VCaP (cell line): ENCODE measurements around the gene STIM2.

Experiments used
- H3K27ac ChIP-seq: fragments of 450-650 bp; 2 replicates; pipeline ENCODE4 v1.5.1; 2017
- TF ChIP-seq, protein P1 (sequence below): fragments of 450-650 bp; conservative IDR thresholded peaks from 2 replicates; pipeline ENCODE4 v1.5.1; 2017; ENCODE audit warnings: mild to moderate bottlenecking, moderate library complexity

The STIM2 gene

DNA sequence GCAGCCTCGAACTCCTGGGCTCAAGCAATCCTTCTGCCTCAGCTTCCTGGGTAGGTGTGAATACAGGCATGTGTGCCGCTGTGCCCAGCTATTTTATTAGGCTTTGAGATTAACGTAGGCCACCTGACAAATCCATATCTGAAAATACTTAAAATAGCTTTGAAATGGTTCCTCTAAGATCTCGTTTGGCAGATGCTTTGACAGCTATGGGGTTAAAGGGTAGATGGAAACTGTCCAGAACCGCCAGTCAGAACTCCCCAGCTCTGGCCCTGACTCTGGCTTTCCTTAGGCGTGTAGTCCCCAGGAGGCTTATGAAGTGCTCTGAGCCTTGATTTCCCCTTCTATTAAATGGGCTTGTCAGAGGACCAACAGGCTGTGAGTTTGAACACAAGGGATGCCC lies 32.8 kb upstream of the STIM2 start:
- TF ChIP-seq, protein P1, sequence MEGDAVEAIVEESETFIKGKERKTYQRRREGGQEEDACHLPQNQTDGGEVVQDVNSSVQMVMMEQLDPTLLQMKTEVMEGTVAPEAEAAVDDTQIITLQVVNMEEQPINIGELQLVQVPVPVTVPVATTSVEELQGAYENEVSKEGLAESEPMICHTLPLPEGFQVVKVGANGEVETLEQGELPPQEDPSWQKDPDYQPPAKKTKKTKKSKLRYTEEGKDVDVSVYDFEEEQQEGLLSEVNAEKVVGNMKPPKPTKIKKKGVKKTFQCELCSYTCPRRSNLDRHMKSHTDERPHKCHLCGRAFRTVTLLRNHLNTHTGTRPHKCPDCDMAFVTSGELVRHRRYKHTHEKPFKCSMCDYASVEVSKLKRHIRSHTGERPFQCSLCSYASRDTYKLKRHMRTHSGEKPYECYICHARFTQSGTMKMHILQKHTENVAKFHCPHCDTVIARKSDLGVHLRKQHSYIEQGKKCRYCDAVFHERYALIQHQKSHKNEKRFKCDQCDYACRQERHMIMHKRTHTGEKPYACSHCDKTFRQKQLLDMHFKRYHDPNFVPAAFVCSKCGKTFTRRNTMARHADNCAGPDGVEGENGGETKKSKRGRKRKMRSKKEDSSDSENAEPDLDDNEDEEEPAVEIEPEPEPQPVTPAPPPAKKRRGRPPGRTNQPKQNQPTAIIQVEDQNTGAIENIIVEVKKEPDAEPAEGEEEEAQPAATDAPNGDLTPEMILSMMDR = no peak
- no peak overlapping the region for H3K27ac ChIP-seq

DNA sequence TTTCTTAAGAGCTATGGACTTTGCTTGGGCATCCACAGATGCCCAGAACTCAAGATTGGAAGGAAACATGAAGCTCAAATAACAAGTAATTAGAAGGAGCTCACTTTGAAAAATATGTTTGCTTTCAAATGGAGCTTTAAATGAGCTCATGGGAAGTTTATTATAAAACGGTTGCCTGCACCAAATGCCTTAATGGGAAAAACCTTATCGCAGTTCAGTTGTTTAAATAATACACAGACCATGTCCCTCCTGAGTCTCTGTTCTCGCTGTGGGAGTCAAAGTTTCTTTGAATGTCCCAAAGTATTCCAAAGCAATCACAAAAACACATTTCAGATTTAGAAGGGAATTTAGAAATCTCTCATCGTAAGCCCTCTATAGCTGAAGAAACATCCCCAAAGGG lies 31.6 kb upstream of the STIM2 start:
- TF ChIP-seq, protein P1 = no peak
- no peak overlapping the region for H3K27ac ChIP-seq

DNA sequence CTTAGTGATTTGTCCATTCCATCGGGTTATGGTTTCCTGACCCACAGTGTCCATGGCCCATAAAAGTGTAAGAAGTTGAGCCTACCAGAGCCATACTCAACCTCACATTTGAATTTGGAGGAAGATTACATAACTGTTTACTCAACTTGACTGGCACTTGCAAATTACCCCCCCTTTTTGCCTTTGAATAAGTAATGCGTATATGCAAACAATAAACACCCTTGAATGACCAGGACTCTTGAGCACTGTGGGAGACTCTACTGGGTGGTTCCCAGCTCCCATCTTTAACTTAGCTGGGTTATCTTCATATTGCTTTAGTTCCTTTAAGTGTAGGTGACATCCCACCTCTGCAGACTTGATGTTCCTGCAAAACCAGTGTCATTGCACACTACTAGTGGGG lies 30.6 kb upstream of the STIM2 start:
- TF ChIP-seq, protein P1 = no peak
- H3K27ac ChIP-seq = no peak overlapping the region

DNA sequence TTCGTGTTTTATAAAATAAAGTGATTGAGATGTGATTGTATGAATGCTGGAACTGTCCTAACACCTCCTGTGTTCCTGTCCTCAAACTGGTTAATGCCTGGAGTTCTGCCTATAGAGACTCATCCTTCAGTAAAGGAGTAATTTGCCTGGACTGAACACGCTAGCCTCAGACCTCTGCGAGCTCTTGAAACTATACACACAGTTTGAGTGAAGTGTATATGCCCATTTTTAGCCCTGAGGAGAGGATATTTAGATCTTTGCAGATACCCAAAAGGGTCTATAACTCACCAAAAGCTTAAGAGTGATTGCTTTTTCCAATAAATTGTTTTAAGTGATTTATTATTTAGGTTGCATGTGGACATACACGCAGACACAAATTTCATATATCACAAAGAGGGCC lies 29.9 kb upstream of the STIM2 start:
- TF ChIP-seq, protein P1 = no peak
- H3K27ac ChIP-seq = no peak overlapping the region

DNA sequence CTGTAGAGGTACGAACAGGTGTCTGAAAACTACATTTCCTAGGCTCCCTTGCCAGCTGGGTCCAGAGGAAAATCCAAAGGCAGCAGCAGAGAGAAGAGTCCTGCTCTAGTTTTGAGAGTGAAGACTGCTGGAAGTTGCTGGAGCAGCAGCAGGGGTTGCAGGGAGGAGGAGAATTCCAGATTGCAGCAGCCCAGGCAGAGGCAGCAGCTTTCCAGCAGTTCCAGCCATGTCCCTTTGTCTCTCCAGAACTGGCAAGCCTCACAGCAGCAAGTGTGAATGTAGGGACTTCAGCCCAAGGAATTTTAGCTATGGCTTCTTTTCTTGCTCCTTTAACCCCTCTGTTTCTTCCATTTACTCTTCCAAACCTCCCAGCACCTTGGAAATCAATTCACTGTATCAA lies 24.1 kb upstream of the STIM2 start:
- TF ChIP-seq, protein P1 = no peak
- no peak overlapping the region for H3K27ac ChIP-seq

DNA sequence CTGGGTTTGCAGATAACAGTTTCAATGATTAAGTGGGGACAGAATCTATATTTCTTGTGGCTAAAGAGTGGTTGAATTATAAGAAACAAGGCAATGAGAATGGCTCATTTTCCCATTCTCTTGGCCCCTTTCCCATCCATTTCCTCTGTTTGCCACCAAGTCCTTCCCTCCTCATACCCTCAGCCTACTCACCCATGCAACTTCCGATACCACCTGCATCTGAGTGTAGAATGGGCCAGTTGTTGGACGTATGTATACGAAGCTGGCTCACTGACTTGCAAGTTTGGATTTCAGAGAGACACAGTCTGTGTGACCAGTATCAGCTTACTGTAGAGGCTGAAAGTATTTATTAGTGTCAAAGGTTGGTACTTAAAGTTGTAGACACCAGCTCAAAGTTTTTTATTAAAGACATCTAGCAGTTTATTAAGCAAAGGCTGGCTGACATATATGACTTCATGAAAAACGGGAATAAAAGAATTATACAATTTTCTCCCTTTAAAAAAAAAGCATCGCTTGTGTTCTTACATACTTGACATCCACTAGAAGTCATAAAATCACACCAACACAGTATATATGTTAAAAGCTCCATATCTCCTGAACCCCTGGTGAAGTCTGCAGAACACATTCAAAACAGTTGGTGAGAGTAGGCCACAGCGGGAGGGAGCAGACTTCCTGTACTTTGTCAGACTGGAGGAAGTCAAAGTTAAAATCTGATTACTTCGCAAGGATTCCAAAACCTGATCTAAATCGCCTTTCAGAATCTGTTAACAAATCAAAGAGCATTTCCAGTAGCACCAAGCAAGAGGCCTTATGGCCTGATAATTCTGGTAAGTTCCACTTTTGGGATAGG lies 22.4 kb upstream of the STIM2 start:
- TF ChIP-seq, protein P1 = no peak
- H3K27ac ChIP-seq = peak overlapping the region; percentile 18; the same call in 1 of the 2 replicates

DNA sequence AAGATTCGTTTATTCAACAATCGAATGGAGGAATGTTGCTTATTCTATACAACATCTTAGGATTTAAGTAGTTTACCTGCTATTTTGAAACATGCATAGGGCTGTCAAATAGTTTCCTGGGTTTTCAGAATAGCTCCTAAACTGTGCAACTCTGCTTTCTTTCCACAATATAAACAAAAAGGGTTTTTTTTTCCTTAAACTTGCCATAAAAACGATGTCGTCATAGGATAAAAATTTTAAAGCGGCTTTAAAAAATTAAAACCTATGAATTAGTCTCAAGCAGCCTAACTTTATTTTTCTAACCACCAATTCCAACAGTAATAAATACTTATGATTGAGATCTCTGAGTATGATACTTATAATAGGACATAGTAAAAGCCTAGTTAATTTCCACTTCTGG lies 21.6 kb upstream of the STIM2 start:
- 0 out of 2 replicates have a peak overlapping the region, but pooled peaks have one; percentile 18 for H3K27ac ChIP-seq
- TF ChIP-seq, protein P1 = no peak
